Astrocyte (in vitro differentiated cells and primary cell): ENCODE measurements around the gene DRD2.

Source experiments
- CTCF ChIP-seq: IDR thresholded peaks from 2 replicates; pipeline ENCODE4 v1.5.1; 2011; ENCODE audit warnings: low read depth, mild to moderate bottlenecking, inconsistent platforms, low read length, moderate library complexity; ENCODE audit not compliant: insufficient read depth
- EZH2 ChIP-seq: IDR thresholded peaks from 2 replicates; pipeline ENCODE4 v1.6.1; 2012; ENCODE audit warnings: mild to moderate bottlenecking, low read length, inconsistent platforms; ENCODE audit not compliant: insufficient read depth

- TF ChIP-seq CTCF: no peak
- no peak for TF ChIP-seq EZH2
Measured at GRCh38 chr11:113477321-113477720, 2.1 kb upstream of the DRD2 start.
